Lower leg skin (tissue), 4 donors: ENCODE data around the gene IGIP. TPM values are rescaled to one million over a fixed set of nuclear protein-coding genes. Genes with fewer than 3 reads are reported as not detected.
A peak's percentile ranks its signal among the peaks of the same experiment; 100 is the strongest.

ENCODE experiments used
- DNase-seq, 2 donors: peaks; one replicate each; pipeline ENCODE4 v3.0.0-alpha.2; 2019; ENCODE audit warnings: low spot score in 2 of 2
- H3K4me3 ChIP-seq: fragments of 200-600 bp; sonication (generic); 2 replicates; pipeline ENCODE4 v1.5.1; 2017; ENCODE audit warnings: mild to moderate bottlenecking, low read depth; ENCODE audit not compliant: poor library complexity, severe bottlenecking
- CTCF ChIP-seq, 3 donors: fragments of 450-650 bp; IDR thresholded peaks; one replicate each; pipeline ENCODE4 v1.5.1; 2016; ENCODE audit warnings: antibody characterized with exemption in 3 of 3, mild to moderate bottlenecking in 3 of 3, moderate library complexity in 2 of 3
- POLR2A ChIP-seq, 2 donors: fragments of 450-650 bp; IDR thresholded peaks; one replicate each; pipeline ENCODE4 v1.6.1; 2016 to 2017; ENCODE audit warnings: antibody characterized with exemption in 2 of 2, mild to moderate bottlenecking in 1 of 2, moderate library complexity in 1 of 2
- WGBS, 2 donors: methylation state at CpG; one replicate each; pipeline ENCODE4 v1.1.5; 2018; 5-methylcytosine and 5-hydroxymethylcytosine counted together
- intact Hi-C: fragments of 100-400 bp; cut with DNase I; formaldehyde crosslinking; loops from one replicate; pipeline ENCODE4 v1.15.0; 2023; ENCODE audit warnings: low total_unique reads
- total RNA-seq, 4 donors: library from RNA; depleted of rRNA; stranded (reverse); fragments of >200 nt; gene quantifications; one replicate each; pipeline ENCODE4 v1.1.0, GENCODE V29; 2016

IGIP gene
- total RNA-seq, 4 donors from 2014 or later = 7.5 to 10.4 (median 8.0) TPM

GRCh38 chr5:140145818-140146522 lies 20.2 kb downstream of the IGIP start:
- TF ChIP-seq POLR2A (IDR thresholded peaks at IDR 0.05) = no peak
- no peak for TF ChIP-seq CTCF (IDR thresholded peaks at IDR 0.05)
- intact Hi-C loops = no loop called here
- no peak overlapping the region for H3K4me3 ChIP-seq
- 11 to 13% methylated on average over 45 to 59 of the region's 64 CpGs for WGBS, 2 donors
- peak; percentile 48 to 92 for DNase-seq

- TF ChIP-seq POLR2A (IDR thresholded peaks at IDR 0.05) (no peak), CTCF (IDR thresholded peaks at IDR 0.05) (no peak)
- WGBS, 2 donors = 35 to 57% methylated on average over 14 of the region's 14 CpGs
- intact Hi-C loops = no loop called here
- no peak for DNase-seq
- H3K4me3 ChIP-seq = no peak overlapping the region
Observed at GRCh38 chr5:140146523-140146842, 20.7 kb downstream of the IGIP start.

- TF ChIP-seq POLR2A (IDR thresholded peaks at IDR 0.05) (no peak), CTCF (IDR thresholded peaks at IDR 0.05) (no peak)
- intact Hi-C loops = no loop called here
- DNase-seq = peak in 1 of 2 donors; percentile 56
- WGBS, 2 donors = 80 to 93% methylated on average over 1 of the region's 1 CpG
- H3K4me3 ChIP-seq = no peak overlapping the region
Observed at GRCh38 chr5:140147460-140147859, 21.7 kb downstream of the IGIP start.

GRCh38 chr5:140148508-140148907 lies 22.8 kb downstream of the IGIP start:
- intact Hi-C loops = no loop called here
- H3K4me3 ChIP-seq = no peak overlapping the region
- 59 to 64% methylated on average over 6 of the region's 6 CpGs for WGBS, 2 donors
- TF ChIP-seq POLR2A (IDR thresholded peaks at IDR 0.05) = no peak
- no peak for TF ChIP-seq CTCF (IDR thresholded peaks at IDR 0.05)
- DNase-seq = peak in 1 of 2 donors; percentile 62

GRCh38 chr5:140150201-140150600 lies 24.5 kb downstream of the IGIP start:
- WGBS, 2 donors = 81 to 90% methylated on average over 2 of the region's 2 CpGs
- intact Hi-C loops = loop anchor here (10.0 kb wide), 1 partner anchor 355 kb away; the partner anchor contains the start of gene PSD2
- peak in 1 of 2 donors; percentile 58 for DNase-seq
- no peak for TF ChIP-seq CTCF (IDR thresholded peaks at IDR 0.05)
- no peak for TF ChIP-seq POLR2A (IDR thresholded peaks at IDR 0.05)
- no peak overlapping the region for H3K4me3 ChIP-seq
